ENCODE results near the gene GOLGA3.
"Not testable (repeated sequence)": the region's sequence is repeated elsewhere in the genome, so short reads cannot be mapped to it uniquely, and the experiment has no call there.

GOLGA3 gene

DNA sequence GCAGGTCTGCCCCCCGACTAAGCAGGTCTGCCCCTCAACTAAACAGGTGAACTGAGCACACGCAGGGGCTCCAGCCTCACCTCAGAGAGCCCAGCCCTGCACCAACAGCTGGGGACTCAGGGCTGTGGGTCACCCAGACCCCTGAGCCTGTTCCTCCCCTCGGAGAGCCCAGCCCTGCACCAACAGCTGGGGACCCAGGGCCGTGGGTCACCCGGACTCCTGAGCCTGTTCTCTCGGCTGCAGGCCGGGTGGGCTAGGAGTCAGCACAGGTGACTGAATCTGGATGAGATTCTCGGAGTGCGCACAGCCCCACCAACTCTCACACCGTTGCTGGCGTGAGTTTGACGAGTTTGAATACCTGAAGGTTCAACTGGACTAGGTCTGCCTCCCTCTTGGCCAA lies 46.7 kb downstream of the GOLGA3 start:
- no peak for DNase-seq (ENCODE audit: low read depth in 2 of 2, low spot score in 1 of 2)

DNA sequence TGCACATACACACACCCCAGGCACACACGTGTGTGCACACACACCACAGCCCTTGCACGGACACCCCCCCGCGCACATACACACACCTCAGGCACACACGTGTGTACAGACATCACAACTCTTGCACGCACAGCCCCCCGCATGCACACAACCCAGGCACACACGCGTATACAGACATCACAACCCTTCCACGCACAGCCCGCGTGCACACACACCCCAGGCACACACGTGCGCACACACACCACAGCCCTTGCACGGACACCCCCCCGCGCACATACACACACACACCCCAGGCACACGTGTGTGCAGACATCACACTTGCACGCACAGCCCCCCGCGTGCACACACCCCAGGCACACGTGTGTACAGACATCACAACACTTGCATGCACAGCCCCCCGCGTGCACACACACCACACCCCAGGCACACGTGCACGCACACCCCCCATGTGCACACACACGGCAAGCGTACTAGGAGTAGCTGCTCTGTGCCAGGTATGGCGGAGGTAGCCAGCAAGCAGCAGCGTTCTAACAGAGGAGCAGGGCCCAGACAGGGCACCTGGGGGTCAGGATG lies 48.8 kb downstream of the GOLGA3 start:
- DNase-seq (ENCODE audit: low read depth in 2 of 2, low spot score in 1 of 2): no peak

DNA sequence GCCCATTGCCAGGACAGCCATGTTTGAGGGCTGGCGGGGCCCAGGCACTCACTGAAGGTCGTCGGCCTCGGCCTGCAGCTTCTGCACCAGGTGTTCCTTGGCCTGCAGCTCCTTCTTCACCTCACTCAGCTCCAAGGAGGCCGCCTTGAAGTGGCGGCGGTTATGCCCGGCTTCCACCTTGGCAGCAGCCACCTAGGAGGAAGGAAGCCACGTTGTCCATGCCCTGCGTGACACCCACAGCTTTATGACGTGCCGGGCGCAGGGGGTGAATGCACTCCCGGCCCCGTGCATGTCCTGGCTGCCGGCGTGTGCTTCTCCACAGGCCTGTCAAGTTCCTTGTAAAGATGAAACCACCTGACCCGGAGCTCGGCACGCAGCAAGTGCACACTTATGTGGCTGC lies 51.1 kb downstream of the GOLGA3 start:
- DNase-seq (ENCODE audit: low read depth in 2 of 2, low spot score in 1 of 2): no peak

DNA sequence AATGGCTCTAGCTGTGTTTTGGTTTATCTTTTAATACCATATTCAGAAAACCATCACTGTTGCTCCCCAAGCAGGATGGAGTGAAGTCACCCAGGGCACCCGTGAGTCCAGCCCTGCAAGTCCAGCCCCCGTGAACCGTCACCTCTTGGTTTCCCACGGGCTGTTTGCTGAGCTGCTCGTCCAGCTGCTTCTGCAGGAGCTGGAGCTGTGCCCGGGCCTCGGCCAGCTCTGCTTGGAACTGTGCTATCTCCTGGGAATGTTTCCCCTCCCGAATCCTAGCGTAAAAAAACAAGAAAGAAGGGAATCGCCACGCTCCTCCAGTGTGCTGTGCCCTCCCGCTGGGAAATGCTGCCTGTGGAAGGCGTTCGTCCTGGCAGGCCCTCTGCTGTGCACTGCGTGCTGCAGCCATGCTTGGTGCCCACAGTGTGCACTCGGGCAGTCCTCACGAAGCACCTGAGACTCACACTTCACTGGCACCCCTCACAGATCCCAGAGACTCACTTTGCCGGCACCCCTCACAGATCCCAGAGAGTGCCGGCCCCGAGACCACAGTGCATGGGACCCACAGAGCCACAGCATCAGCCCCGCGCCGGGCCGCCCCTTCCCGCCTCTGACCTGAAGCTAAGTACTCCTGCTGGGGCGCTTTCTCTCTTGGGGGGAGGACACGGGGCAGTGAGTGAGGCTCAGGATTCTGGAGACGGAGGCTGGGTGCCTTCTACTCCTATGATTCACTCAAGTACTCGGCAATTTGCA lies 51.7 kb downstream of the GOLGA3 start:
- DNase-seq (ENCODE audit: low read depth in 2 of 2, low spot score in 1 of 2): no peak

DNA sequence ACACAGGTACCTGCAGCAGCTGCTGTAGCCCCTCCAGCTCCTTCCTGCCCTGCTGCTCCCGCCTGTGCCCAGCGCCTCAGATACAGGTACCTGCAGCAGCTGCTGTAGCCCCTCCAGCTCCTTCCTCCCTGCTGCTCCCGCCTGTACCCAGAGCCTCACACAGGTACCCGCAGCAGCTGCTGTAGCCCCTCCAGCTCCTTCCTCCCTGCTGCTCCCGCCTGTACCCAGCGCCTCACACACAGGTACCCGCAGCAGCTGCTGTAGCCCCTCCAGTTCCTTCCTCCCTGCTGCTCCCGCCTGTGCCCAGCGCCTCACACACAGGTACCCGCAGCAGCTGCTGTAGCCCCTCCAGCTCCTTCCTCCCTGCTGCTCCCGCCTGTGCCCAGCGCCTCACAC lies 52.4 kb downstream of the GOLGA3 start:
- not testable (repeated sequence) for DNase-seq (ENCODE audit: low read depth in 2 of 2, low spot score in 1 of 2)

DNA sequence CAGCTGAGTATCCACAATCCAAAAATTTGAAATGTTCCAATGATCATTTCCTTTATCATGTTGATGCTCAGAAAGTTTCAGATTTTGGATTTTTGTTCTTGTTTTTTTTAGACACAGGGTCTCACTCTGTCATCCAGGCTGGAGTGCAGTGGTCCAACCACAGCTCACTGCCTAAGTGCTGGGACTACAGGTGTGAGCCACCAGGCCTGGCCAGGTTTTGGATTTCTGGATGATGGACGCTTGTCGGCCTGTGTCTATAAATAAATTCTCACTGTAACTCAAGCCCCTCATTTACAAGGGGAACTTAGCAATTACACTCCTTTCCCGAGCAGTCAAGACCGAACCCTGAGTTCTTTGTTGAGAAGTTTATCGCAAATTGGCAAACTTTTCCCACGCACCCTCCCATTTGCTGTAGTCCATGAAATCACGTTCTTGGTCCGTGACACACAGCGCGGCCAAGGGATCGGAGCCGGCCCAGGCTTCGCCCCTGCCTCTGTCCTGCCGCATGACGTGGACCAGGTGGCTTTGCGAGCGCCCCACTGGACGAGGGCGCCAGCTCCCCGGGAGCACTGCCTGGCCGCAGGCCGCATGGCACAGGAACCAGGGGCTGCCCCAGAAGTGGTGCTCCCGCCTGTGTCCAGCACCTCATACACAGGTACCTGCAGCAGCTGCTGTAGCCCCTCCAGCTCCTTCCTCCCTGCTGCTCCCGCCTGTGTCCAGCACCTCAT lies 53.0 kb downstream of the GOLGA3 start:
- DNase-seq (ENCODE audit: low read depth in 2 of 2, low spot score in 1 of 2): no peak

DNA sequence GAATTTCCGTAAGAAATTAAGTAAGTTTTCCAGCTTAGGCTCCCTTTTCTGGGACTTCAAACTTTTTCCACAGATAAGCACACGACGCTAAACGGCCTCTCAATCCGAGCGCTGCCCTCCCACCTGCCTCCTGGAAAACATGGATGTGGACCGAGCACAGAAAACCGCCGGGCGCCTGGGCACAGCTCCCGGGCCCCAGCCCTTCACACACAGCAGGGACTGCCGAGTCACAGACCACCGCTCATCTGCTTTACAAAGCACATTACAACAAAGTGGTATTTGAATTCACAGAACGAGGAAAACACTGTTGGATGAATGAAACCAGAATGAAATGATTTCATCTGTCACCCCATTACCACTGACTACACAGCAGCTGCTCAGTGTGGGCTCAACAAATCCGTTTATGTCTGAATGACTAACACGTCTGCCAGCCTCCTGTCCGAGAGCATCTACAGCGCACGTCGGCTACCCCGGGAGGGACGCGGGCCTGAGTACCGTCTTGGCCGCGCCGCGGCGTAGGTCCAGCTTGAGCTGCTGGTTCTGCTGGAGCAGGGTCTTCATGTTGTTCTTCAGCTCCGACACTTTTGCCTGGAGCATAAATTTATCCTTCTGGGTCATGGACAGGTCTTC lies 53.9 kb downstream of the GOLGA3 start:
- DNase-seq (ENCODE audit: low read depth in 2 of 2, low spot score in 1 of 2): no peak

DNA sequence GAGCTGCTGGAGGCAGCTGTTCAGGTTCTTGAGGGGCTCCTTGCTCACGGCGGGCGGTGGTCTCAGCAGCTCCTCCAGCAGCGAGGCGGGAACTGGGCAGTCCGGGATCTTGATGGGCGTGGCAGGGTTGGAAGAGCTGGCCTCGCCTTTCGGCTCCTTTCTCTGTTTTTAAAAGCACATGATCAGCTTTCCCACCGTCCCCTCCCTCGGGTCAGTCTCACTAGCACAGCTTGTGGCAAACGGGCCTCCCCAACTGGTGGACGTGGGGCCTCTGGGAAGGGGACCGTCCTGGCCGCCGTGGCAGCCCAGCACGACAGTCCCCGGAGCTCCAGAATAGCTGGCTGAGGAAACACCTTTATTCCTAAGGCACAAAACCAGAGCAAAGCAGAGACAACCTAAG lies 54.5 kb downstream of the GOLGA3 start:
- DNase-seq (ENCODE audit: low read depth in 2 of 2, low spot score in 1 of 2): no peak

DNA sequence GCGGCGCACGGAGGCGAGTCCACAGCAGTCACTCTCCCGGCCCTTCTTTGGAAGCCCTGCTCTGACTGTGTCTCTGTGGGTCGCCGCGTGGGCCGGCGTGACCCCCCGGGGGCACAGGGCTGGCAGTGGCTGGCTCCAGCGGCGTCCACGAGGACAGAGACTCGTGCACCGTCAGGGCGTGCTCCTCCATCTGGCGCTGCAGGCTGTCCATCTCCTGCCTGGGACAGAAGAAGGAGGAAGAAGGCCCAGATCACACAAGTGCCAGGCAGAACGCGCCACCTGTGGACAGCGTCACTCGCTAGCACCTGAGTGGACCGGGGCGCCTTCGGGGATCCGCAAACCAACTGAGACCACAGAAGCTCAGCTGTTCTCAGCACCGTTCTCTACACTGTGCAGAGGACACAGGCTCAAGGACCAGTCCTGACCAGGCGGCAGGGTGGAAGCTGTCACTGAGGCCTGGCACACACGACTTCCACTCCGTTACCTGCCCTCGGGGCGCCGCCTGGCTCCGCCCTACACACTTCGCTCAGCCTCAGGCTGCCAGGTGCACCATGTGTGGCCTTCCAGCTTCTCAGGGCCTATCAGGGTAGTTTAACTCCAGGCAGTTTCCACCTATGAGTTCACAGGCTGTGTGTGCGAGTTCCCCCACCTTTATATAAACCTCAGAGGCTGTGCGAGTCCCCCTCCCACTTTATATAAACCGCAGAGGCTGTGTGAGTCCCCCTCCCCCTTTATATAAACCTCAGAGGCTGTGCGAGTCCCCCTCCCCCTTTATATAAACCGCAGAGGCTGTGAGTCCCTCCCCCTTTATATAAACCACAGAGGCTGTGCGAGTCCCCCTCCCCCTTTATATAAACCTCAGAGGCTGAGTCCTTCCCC lies 55.4 kb downstream of the GOLGA3 start:
- no peak for DNase-seq (ENCODE audit: low read depth in 2 of 2, low spot score in 1 of 2)

DNA sequence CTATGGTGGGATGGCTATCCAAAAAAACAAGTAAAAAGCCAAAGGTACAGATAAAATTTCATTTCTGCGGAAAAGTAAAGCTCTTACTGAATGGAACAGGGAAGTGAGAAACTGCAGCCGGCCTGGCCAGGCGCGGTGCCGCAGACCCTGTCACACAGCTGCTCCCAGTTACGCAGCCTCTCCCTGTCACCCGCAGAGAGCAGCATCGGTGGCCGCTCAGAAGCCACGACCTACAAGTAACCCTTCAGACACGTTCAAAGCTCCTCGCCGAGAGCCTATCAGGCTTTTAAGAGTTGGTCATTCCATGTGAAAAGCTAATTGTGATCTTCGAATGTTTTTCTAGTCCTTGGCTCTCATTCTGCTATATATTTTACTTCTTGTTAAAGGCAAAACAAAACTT lies 56.1 kb downstream of the GOLGA3 start:
- DNase-seq (ENCODE audit: low read depth in 2 of 2, low spot score in 1 of 2): no peak

DNA sequence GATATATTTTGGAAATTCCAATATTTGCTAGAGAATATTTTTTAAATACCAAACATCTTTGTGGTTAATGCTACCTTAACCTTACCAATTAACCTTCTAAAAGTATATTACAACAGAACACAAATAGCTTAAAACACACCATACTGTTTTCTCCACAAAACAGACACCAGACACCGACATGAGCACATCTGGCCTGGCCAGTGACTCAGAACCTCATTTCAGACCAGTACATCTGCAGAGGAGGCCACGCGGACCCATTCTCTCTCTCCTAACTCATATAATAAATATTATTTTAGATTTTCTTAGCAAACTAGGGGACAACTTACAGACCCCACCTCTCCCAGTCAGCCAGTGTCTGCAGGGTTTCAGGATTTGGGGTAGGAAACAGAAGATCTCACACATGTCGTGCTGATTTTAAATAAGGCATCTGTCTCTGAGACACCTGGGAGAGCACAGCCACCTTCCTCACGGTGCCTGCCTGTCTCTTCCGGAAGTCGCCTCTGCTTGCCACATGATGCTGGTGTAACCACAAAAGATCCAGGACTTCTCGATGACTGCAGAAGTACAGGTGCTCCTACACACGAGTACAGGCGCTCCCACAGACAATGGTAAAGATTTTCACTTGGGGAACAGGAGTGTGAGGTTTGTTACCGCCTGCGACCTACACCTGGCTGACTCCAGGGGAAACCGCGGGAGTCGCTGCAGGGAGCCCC lies 57.4 kb downstream of the GOLGA3 start:
- DNase-seq (ENCODE audit: low read depth in 2 of 2, low spot score in 1 of 2): no peak

DNA sequence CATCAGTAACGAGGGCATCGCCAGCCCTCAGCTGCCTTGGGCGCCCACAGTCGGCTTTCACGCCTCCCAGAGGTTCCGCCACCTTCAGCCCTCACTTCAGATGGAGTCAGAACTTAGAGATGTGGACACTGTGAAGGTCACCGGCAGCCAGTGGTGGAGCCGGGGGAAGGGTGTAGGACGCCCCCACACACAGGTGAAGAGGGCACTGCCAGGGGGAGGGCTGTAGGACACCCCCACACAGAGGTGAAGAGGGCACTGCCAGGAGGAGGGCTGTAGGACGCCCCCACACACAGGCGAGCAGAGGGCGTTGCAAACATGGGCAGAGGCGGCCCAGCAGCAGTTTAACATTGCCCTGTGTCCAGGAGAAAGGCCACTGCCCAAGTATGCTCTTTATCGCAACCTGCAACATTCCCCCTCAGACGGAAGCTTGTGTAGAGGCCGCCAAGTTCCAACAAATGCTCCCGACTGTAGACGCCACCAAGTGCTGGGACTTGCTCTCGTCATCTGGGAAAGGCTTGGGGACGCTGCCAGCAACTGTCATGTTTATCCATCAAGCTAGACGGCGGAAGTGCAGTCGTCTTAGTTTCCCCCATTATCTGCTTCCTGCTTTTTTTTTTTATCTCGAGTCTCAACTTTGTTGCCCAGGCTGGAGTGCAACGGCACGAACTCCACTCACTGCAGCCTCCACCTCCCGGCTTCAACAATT lies 62.1 kb downstream of the GOLGA3 start:
- DNase-seq (ENCODE audit: low read depth in 2 of 2, low spot score in 1 of 2): no peak

DNA sequence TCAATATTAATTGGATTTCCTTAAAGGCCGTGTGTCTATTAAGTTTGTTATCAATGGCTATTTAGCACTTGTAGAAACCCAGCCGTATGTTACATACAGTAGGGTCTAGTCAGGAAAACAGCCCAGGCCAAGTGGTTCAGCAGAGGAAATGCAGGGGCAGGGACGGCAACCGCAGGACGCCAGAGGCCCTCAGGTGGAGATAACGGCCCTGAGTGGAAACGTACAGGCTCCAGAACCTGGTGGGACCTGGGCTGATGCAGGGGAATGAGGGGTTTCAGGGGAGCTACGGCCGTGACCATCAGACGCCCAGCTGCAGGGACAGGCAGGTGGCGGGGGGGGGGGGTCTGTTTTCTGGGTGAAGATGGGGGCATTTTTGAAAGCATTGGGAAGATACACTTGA lies 63.3 kb downstream of the GOLGA3 start:
- no peak for DNase-seq (ENCODE audit: low read depth in 2 of 2, low spot score in 1 of 2)

DNA sequence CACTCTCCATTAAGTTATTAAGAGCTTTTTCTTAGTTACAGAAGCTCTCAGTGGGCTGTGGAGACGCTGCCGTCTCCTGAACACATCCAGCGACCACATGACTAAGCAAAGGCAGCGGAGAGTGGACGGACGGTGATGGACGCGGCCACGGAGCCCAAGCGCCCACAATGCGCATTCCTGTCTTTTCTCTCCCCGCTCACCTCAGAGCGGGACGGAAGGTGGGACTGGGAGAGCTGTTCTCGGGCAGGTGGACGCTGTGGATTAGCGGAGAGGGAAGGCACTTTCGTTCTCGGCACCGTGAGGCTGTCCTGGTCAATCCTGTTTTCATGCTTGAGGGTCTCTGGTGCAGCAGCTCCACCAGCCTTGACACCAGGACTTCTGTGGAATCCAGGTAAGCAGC lies 64.4 kb downstream of the GOLGA3 start:
- DNase-seq (ENCODE audit: low read depth in 2 of 2, low spot score in 1 of 2): no peak

DNA sequence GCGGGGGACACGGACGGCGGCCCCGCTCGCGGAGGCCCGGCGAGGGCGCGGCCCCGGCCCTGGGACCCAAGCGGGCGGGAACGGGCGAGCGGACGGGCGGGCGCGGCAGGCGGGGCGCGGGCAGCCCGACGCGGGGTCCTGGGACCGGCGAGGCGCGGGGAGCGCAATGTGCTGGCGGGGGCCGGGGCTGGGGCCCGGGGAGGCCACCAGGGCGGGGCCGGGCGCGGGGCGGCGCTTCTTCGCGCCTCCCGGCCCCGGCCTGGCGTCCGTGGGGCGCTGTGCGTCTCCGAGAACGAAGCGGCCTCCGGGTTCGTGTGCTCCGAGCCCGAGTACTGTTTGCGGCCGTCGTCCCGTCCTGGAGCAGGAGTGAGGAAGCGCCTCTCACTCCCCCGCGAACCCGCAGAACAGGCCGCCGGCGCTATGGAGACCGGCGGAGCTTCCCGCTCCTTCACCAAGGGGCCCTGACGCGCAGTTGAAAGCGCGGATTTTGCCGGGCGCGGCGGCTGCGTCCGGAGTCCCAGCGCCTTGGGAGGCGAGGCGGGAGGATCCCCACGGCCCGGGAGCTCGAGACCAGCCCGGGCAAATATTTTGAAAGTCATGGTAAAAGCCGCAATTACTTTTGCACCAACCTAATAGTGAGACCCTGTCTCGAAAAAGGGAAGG lies 66.6 kb downstream of the GOLGA3 start:
- peak; percentile 59 to 69 for DNase-seq (ENCODE audit: low read depth in 2 of 2, low spot score in 1 of 2)

DNA sequence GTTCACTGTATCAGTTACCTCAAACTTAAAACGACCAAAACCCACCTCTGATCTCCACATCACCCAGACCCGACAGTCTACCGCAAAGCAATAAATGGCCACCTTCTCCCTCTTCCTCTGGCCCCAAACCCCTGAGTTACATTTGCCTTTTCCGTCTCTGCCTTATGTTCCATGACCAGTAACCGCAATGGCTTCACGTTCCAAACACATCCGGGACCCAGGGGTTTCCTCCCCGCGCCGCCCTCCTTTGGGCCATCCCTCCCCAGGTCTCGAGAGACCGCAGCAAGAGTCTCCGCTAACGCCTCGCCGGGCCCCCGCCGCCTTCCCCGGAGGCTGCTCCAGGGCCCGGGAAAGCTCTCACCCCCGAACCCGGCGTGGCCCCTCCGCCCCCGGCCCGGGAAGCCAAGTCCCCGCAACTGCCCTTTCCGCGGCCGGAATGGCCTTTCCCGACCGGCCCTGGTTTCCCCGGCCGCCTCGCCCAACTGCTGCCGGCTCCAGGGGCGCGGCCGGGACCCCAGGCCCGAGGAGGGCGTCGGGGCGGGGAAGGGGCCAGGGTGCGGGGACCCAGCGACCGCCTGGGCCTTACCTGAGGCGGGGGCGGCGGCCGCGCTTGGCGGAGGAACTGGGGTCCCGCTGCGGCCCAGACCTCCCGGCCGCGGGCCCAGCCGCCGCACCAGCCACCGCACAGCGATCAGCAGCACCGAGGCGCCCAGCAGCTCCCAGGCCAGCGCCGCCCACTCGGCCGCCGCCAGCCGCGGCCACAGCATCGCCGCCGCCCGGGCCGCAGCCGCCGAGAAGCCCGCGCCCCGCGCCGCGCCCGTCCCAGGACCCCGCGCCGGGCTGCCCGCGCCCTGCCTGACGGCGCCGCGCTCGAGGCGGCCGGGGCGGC lies 67.4 kb downstream of the GOLGA3 start, which contains the start of gene ANKLE2:
ANKLE2 (minus strand) TSS at position 801 of the 889 bp plus-strand sequence; CDS start at position 767, 34 bp downstream.
- peak; percentile 37 to 49 for DNase-seq (ENCODE audit: low read depth in 2 of 2, low spot score in 1 of 2)

DNA sequence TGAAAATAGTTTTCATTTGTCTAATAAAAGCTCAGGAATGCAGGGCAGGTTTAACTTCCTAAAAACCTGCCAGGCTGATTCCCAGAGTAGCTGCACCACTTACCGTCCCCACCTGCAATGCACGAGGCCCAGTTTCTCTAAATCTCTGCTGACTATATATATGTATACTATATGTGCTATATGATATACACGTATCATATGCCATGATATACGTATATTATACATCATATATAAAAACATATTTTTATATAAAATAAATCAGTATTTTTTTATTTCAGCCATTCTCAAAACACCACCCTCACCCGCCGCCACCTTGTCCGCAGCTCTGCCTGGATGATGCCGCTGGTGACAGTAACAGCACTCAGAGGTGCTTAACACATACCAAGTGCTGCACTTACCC lies 69.3 kb downstream of the GOLGA3 start:
- no peak for DNase-seq (ENCODE audit: low read depth in 2 of 2, low spot score in 1 of 2)

DNA sequence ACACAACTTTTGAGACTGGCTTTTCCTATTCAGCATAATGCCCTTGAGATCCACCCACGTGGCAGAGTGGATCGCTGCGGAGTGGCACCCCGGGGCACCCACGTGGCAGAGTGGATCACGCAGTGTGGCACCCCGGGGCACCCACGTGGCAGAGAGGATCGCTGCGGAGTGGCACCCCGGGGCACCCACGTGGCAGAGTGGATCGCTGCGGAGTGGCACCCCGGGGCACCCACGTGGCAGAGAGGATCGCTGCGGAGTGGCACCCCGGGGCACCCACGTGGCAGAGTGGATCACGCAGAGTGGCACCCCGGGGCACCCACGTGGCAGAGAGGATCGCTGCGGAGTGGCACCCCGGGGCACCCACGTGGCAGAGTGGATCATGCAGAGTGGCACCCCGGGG lies 69.8 kb downstream of the GOLGA3 start:
- not testable (repeated sequence) for DNase-seq (ENCODE audit: low read depth in 2 of 2, low spot score in 1 of 2)
